Stimulated activated CD4-positive, alpha-beta T cell treated with anti-CD3 and anti-CD28 coated beads, Interleukin-2, amount 100 ng/mL, for 24 hours (primary cell): ENCODE results near the gene KPTN.

ENCODE experiments used
- DNase-seq, 2 donors: peaks; one replicate each; pipeline ENCODE4 v3.0.0-alpha.2; 2020

KPTN gene

GRCh38 chr19:47483800-47484690 is at the start of gene KPTN:
TSS of gene KPTN (minus strand) at chr19:47484219. CDS start at chr19:47484160, 59 bp downstream.
- DNase-seq: peak; percentile 89 to 91

- DNase-seq: no peak
Measured at GRCh38 chr19:47531640-47532387, 47.8 kb upstream of the KPTN start.

DNA sequence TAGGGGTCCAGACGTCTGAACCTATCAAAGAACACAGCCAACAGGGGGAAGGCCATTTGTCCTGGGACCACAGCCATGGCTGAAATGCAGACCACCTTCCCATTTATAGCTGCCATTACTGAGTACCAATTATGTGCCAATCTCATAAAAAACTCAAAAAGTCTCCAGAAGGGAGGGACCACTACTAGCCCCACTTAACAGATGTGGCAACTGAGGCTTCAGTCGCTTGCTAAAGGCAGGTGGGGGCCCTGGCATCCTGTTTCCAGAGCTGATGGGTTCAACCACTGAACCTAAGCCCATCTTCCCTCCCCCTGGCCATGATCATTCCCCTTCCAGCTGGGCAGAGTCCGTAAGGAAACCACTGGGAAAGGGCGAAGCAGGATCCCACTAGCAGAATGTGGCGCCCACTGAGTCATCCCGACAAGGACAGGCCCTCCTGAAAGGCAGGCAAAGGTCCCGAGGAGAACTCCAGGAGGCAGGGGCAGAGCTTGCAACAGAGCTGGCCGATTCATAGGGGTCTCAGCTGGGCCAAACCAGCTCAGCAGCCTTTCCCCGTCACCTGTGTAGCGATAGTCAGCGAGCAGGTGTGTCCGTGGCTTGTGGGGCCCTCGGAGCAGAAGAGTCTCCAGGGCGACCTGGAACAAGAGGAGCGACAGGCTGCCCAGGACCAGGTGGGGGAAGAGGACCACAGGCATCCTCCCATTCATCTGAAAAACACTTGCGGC is 45.2 kb upstream of the KPTN start:
- DNase-seq: no peak

DNA sequence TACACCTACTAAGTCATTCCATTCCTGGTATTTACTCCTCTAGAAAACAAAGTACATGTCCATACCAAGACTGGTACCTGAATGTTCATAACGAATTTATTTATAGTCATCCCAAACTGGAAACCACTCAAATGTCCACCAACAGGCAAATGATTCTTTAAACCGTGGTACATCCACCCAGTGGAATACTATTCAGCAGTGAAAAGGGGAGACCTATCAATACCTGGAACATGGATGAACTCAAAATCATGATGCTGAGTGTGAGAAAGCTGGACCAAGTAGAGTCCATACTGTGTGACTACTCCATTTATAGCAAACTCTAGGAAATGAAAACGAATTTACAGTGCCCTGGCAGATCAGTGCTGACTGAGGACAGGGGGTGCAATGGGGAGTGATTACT is 42.8 kb upstream of the KPTN start:
- DNase-seq: no peak

DNA sequence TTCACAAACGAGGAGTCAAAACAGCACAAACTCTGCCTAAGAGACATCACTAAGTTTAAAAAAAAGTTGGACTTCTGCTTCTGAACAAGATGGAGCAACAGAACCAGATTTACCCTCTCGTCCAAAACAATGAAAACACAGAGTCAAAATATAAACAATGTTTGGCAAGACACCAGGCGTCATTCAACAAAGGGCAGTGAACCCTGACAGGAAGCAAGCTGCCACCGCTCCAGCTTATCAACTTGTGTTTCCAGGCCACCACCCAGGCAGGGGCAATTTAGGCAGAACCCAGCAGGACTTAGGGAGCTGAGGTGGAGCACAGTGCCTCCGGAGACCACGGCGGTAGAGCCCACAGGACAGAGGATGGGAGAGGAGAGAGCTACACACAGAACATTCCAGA is 39.5 kb upstream of the KPTN start:
- DNase-seq: no peak

- no peak for DNase-seq
Measured at GRCh38 chr19:47521473-47522180, 37.6 kb upstream of the KPTN start.

DNA sequence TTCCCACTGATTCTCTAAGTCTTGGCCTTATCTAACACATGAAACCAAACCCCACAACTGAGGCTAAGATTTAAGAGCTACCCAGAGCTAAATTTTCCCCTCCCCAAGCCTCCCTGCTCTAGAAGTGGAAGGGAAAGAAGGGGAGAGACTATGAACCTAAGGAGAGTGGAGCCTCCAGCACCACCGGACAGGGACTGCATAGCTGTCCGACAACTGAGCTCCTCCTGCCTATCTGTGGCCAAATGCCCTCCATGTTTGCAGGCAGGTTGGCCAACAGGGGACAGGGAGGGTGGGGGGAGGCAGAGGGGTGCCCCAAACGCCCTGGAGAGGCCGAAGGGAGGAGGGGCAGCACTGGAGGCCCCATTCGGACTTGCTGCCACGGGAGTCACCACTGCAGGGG is 36.8 kb upstream of the KPTN start:
- no peak for DNase-seq

DNA sequence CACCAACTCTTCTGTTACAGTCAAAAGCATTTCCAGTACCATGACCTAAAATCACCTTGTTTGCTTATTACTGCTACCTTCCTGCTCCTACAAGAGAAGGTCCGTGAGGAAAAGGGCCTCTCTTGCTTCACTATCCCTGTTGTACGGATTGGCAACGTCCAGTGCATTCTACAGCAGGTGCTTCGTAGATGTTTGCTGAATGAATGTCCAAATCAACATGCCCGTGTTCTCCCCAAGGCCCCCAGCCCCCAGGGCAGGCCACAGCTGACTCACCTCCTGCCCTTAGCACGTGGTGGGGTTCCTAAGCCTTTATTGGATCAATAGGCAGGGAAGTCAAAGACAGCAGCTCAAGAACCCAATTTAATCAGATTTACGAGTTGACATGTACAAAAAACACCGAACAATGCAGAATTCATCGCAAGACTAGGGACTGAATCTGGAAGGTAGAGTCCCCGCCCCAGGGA is 36.4 kb upstream of the KPTN start:
- no peak for DNase-seq

GRCh38 chr19:47518854-47519253 is 34.8 kb upstream of the KPTN start:
- no peak for DNase-seq

GRCh38 chr19:47518139-47518538 is 34.1 kb upstream of the KPTN start:
- DNase-seq: peak; percentile 52 to 58

DNA sequence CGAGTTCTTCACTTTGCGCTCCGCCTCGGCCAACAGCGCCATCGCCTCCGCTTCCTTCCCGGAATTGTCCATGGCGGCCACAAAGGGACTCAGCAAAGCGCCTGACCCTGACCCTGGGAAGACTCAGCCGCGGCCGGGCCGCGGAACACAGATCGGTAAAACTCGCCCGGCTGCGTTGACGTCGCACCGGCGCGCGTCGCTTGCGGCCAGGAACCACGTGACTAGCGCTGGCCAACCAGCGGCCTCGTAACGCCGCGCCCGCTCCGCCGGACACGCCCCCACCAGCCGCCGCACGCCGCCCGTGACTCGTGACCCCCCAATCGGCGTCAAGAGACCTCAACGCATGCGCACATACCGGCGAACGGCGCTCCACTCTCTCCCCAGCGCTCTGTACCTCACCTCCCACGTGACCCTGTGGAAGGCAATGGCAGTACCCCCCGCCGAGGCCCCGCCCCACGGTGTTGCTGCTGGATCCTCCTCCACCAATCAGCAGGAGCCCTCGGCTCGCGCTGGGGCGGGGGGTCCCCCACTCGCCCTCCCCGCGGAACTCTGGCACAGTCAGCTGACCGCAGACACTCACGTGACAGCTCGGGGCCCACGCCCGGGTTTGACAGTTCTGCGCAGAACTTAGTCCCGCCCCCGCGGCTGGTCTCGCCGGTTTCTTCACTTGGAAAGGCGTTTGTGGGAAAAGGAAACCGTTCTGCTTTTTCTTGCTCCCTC is 31.0 kb upstream of the KPTN start, which contains the start of gene NAPA:
TSS of gene NAPA (minus strand) at position 195 of the 720 bp plus-strand sequence. CDS start at position 72, 123 bp downstream.
- DNase-seq: peak; percentile 100

- no peak for DNase-seq
Measured at GRCh38 chr19:47514151-47514868, 30.3 kb upstream of the KPTN start.

DNA sequence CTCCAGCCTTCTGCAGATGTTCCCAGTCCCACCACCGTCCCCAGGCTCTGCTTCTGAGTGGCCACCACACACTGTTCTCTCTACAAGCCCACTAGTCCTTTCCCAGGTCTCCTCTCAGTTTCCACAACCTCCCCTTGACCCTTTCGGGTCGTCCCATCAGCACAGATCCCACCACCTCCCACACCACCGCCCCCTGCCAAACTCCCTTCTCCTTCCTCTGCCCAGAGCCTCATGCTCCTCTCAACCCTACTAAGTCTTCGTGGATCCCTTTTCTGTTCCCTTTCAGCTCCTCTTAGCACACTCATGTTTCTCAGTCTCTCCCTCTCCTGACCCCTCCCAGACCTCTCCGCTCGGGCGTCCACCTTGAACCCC is 28.9 kb upstream of the KPTN start:
- DNase-seq: no peak

DNA sequence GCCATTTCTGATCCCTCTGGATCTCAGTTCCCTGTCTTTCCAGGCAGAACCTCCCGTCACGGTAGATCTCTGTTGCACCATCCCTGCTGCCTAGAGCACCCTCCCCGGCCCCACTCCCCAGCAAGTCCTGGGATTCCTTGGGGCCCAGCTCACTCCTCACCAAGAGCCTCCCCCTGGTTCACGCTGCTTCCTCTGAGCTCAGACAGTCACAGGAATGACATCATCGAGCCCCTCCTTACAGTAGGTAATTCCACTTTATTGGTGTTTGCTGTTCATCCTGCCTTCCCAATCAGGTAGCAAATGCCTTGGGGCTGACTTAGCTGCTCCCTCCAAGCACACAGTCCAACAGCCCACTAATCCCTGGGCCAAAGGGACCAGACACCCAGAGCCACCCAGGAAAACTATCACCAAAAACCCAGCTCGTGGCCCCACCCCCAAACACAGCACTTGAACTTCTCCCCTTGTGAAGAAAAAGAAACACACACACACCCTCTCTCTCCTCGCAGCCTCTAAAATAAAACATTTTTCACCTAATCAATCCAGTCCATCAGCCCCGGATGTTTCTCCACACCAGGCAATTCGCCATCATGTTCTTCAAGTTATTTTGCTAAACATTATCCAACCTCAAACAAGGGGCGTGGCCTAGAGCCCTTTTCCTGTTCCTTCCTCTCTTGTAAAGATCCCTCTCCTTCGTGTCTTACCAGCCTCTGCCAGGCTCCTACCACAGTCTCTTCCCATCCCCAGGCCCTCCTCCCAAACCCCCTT is 28.3 kb upstream of the KPTN start:
- no peak for DNase-seq

DNA sequence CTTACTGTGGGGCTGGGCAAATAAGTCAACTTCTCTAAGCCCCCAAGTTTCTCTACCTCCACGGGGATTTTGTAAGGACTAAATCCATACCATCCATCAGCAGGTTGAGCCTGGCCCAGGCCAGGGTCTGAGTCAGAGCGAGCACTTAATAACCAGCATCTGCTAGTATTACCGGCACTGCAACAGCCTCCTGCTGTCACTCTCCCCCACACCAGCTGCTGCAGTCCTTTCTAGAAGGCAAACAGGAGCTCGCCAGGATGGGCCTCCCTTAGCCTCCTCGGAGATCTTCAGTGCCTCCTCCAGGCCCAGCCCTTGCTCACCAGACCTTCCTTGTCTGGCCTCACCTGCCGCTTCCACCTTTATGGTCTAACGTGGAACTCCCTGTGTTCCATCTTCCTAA is 27.7 kb upstream of the KPTN start:
- no peak for DNase-seq

DNA sequence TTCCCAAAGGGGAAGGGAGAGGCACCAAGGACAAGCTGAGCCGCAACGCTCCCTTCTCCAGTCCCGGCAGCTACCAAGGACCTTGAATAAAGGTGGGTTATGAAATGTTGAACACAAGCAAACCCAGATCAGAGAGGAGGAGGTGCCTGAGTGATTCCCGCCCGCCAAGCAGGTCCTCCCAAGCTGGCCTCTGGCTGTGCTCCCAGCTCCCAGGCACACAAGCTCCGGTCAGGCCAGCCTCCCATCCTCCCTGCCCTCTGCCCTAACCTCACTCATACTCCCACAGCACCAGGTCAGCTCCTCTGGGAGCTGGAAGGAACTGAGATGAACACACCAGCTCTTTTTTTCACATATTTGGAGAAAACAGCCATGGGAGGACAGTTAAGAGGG is 27.1 kb upstream of the KPTN start:
- no peak for DNase-seq

DNA sequence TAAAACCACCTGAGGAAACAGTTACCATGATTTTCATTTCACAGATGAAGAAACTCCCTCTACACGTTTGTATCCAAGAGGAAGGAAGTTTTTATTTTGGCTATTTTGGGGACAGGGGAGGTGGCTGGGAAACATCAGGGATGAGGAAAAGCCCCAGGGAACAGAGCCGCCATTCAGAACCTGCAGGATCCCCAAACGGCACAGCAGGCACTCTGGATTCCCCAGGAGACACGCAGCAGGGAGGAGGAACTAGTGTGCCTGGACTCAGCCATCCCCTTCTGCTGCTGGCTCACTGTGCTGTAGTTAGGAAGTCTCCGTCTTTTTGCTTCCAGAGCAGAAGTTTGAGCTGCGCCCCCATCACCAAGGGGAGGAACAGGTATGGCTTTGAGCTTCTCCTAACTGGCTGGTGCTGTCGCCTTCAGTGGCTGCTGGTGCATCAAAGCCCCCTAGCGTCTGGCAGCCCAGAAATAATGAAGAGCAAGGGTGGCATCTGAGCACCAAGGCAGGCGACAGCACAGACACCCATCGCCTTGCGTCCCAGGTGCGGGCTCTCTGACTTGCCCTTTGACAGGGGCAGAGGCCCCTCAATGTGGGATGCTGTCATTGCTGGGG is 26.6 kb upstream of the KPTN start:
- no peak for DNase-seq

- DNase-seq: no peak
Measured at GRCh38 chr19:47509973-47510372, 26.0 kb upstream of the KPTN start.

DNA sequence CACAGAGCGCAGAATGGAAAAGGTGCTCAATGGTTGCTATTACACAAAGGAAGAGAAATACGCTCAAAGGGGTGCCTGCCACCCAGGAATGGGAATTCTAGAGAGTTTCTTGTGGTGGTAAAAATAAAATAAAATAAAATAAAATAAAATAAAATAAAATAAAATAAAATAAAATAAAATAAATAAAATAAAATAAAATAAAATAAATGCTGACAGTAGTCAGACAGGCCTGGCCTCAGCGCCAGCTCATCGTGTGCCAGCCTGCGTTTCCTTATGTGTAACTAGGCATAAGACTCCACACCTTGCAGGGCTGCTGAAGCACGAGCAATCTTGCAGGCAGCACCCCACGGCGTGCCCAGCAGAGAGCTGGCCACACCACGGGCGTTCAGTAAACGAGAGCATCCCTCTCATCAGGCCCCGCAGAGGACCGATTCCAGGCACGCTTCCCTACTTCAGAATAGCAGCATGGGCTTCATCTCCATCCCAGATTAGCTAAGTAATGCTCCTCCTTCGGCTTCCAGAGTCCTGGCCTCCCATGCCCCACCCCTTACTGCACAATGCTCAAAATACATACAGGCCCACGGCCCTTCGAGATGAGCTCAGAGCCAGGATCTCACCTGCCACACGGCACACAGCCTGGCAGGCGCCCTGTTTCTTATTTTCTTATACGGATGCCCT is 25.3 kb upstream of the KPTN start:
- no peak for DNase-seq
